K562 (cell line): ENCODE data around the gene RPP25. TPM values are rescaled to one million over a fixed set of nuclear protein-coding genes. Genes with fewer than 3 reads are reported as not detected.

Source experiments
- ATAC-seq: fragments of 200-7000 bp; cut with Tn5 transposase; 3 replicates; pipeline ENCODE4 v1.9.1; 2020; ENCODE audit warnings: moderate library complexity
- BruUV-seq: library from RNA; stranded (reverse); fragments of 400-500 nt; replicated peaks from 2 replicates; lab custom pipeline; 2021; lab: Mats Ljungman, UMichigan
- CTCF ChIA-PET: fragments of 300-600 bp; formaldehyde crosslinking; extraction: SDS; loops from one replicate; lab custom pipeline; 2021; ENCODE audit warnings: low intra/inter-chr PET ratio; lab: Yijun Ruan, JAX
- POLR2A ChIA-PET: fragments of 300-600, 350-650 bp; sonication (Branson Sonifier 250); formaldehyde crosslinking; extraction: SDS; loops from one replicate; lab custom pipeline; 2021; ENCODE audit warnings: antibody characterized with exemption, inconsistent platforms; lab: Yijun Ruan, JAX
- DNase-seq, 4 experiments: peaks; one replicate each; pipeline versions ENCODE4 v3.0.0 to v3.0.0-alpha.2; 2011 to 2018; ENCODE audit warnings: low spot score in 3 of 4, mixed read lengths in 3 of 4; ENCODE audit errors: extremely low read depth in 1 of 4
- FAIRE-seq: peaks from 2 replicates; lab custom pipeline; 2011; peaks lifted over from hg19 to GRCh38; lab: Jason Lieb, UNC
- H2AFZ ChIP-seq: 2 replicates; pipeline ENCODE4 v1.6.0; 2011; ENCODE audit warnings: low read depth, low read length, control low read depth, inconsistent platforms
- H3K27ac ChIP-seq: fragments of 200-600 bp; 3 replicates; pipeline ENCODE4 v1.8.0; 2011; ENCODE audit warnings: low read depth, mild to moderate bottlenecking, control low read depth, inconsistent platforms, low read length, moderate library complexity, mixed read lengths; ENCODE audit errors: extremely low read depth
- H3K27me3 ChIP-seq, 2 experiments: fragments of 300-600 bp in 1 of 2; 2 replicates in 1 of 2; 3 replicates in 1 of 2; pipeline versions ENCODE4 v1.6.0 to v1.8.0; 2011; ENCODE audit warnings: inconsistent platforms in 2 of 2, low read length in 2 of 2, mild to moderate bottlenecking in 1 of 2, mixed read lengths in 1 of 2, moderate library complexity in 1 of 2; ENCODE audit not compliant: control insufficient read depth in 2 of 2, insufficient read depth in 2 of 2
- H3K36me3 ChIP-seq: fragments of 300-600 bp; 3 replicates; pipeline ENCODE4 v1.8.0; 2011; ENCODE audit warnings: mild to moderate bottlenecking, low read length, inconsistent platforms; ENCODE audit not compliant: control insufficient read depth, insufficient read depth
- H3K4me1 ChIP-seq, 2 experiments: fragments of 200-600 bp in 1 of 2; replicated peaks in 1 of 2; 2 replicates in 1 of 2; 3 replicates in 1 of 2; pipeline versions ENCODE4 v1.5.1 to v1.8.0; 2011; ENCODE audit warnings: inconsistent platforms in 2 of 2, low read length in 2 of 2, mild to moderate bottlenecking in 1 of 2, mixed read lengths in 1 of 2, moderate library complexity in 1 of 2; ENCODE audit not compliant: control insufficient read depth in 2 of 2, insufficient read depth in 2 of 2
- H3K4me2 ChIP-seq: 2 replicates; pipeline ENCODE4 v1.6.1; 2011; ENCODE audit warnings: low read length, control low read depth, inconsistent platforms, mixed read lengths; ENCODE audit not compliant: insufficient read depth
- H3K4me3 ChIP-seq: fragments of 200-600 bp; sonication (generic), shearing (Covaris generic); 2 replicates; pipeline ENCODE4 v1.5.1; 2016; ENCODE audit warnings: control low read depth, inconsistent platforms
- H3K79me2 ChIP-seq: fragments of 200-600 bp; 3 replicates; pipeline ENCODE4 v1.8.0; 2011; ENCODE audit warnings: low read length, inconsistent platforms; ENCODE audit not compliant: control insufficient read depth, insufficient read depth
- H3K9ac ChIP-seq, 2 experiments: 2 replicates each; pipeline versions ENCODE4 v1.6.0 to v1.6.1; 2011; ENCODE audit warnings: low read depth in 2 of 2, low read length in 2 of 2, control low read depth in 1 of 2, inconsistent platforms in 1 of 2, mild to moderate bottlenecking in 1 of 2, mixed read lengths in 1 of 2; ENCODE audit not compliant: insufficient read depth in 1 of 2
- H3K9me1 ChIP-seq: one replicate; pipeline ENCODE4 v1.6.0; 2011; ENCODE audit warnings: inconsistent platforms, mild to moderate bottlenecking, low read length, moderate library complexity; ENCODE audit not compliant: control insufficient read depth, insufficient read depth
- H3K9me3 ChIP-seq: replicated peaks from 2 replicates; pipeline ENCODE4 v1.5.1; 2011; ENCODE audit warnings: low read depth, low read length, inconsistent platforms; ENCODE audit not compliant: control insufficient read depth, insufficient read depth
- H4K20me1 ChIP-seq: replicated peaks from 2 replicates; pipeline ENCODE4 v1.6.1; 2011; ENCODE audit warnings: low read length, inconsistent platforms, mixed read lengths; ENCODE audit not compliant: control insufficient read depth, insufficient read depth
- CHD1 ChIP-seq: fragments of 200-600 bp; sonication (generic); IDR thresholded peaks from one replicate; pipeline ENCODE4 v1.6.1; 2012; ENCODE audit warnings: mild to moderate bottlenecking, moderate library complexity, low read length, inconsistent platforms
- CTBP1 ChIP-seq: fragments of 450-650 bp; IDR thresholded peaks from 2 replicates; pipeline ENCODE4 v1.6.1; 2016; ENCODE audit warnings: borderline replicate concordance
- HEY1 ChIP-seq: fragments of 250-450 bp; sonication (Bioruptor Pico); IDR thresholded peaks from 2 replicates; pipeline ENCODE4 v1.5.0; 2020; ENCODE audit warnings: mild to moderate bottlenecking, moderate library complexity, borderline replicate concordance
- KAT2B ChIP-seq: IDR thresholded peaks from one replicate; pipeline ENCODE4 v1.6.1; 2012; ENCODE audit warnings: low read depth, mild to moderate bottlenecking, control low read depth, inconsistent platforms, low read length, moderate library complexity
- MAX ChIP-seq: sonication (generic); formaldehyde crosslinking; IDR thresholded peaks from 2 replicates; pipeline ENCODE4 v1.9.0; 2022; ENCODE audit warnings: mild to moderate bottlenecking, missing genetic modification reagents
- MXI1 ChIP-seq: IDR thresholded peaks from 2 replicates; pipeline ENCODE4 v1.6.1; 2011; ENCODE audit warnings: low read depth, mild to moderate bottlenecking, improper control_type of control experiment, low read length
- MYC ChIP-seq, 2 experiments: fragments of 250-450 bp in 1 of 2; sonication (Bioruptor Pico) in 1 of 2; IDR thresholded peaks; 2 replicates each; pipeline versions ENCODE4 v1.5.1 to v1.6.1; 2012 to 2021; ENCODE audit warnings: low read depth in 2 of 2, borderline replicate concordance in 1 of 2, improper control_type of control experiment in 1 of 2, low read length in 1 of 2, mild to moderate bottlenecking in 1 of 2, moderate library complexity in 1 of 2
- NFE2L1 ChIP-seq: fragments of 450-650 bp; IDR thresholded peaks from 2 replicates; pipeline ENCODE4 v1.6.1; 2016; ENCODE audit warnings: missing genetic modification characterization, low read depth, mild to moderate bottlenecking, missing compliant biosample characterization, moderate library complexity, borderline replicate concordance
- NR2C2 ChIP-seq, 2 experiments: fragments of 200-800 bp in 1 of 2; sonication (Bioruptor generic) in 1 of 2; sonication (generic) in 1 of 2; formaldehyde crosslinking in 1 of 2; IDR thresholded peaks; 2 replicates each; pipeline versions ENCODE4 v1.6.1 to v1.8.0; 2016 to 2022; ENCODE audit warnings: mild to moderate bottlenecking in 1 of 2, missing compliant biosample characterization in 1 of 2, missing genetic modification characterization in 1 of 2, missing genetic modification reagents in 1 of 2
- RCOR1 ChIP-seq, 2 experiments: IDR thresholded peaks; 2 replicates each; pipeline ENCODE4 v1.6.1; 2012; ENCODE audit warnings: low read depth in 2 of 2, low read length in 2 of 2, borderline replicate concordance in 1 of 2, improper control_type of control experiment in 1 of 2
- TBP ChIP-seq: optimal IDR thresholded peaks from 2 replicates; pipeline ENCODE3; 2011; ENCODE audit warnings: low read depth, low read length, improper control_type of control experiment
- ZNF79 ChIP-seq: fragments of 250-450 bp; sonication (Bioruptor Pico); IDR thresholded peaks from 2 replicates; pipeline ENCODE4 v1.4.0; 2020; ENCODE audit warnings: low read depth, mild to moderate bottlenecking, moderate library complexity
- WGBS: fragments of 100-300 bp; shearing (Covaris generic); methylation state at CpG from one replicate; pipeline ENCODE4 v1.1.6; 2016; ENCODE audit warnings: low coverage, mixed read lengths; ENCODE audit not compliant: insufficient coverage; ENCODE audit errors: missing lambda C conversion rate; 5-methylcytosine and 5-hydroxymethylcytosine counted together
- in situ Hi-C: fragments of 300-500 bp; cut with MboI; formaldehyde crosslinking; loops from 4 replicates; pipeline ENCODE4 v1.15.0; 2018; ENCODE audit warnings: inconsistent platforms, mixed read lengths
- intact Hi-C: fragments of 100-400 bp; cut with micrococcal nuclease; formaldehyde crosslinking; loops from 2 replicates; pipeline ENCODE4 v1.14.2; 2022
- polyA plus RNA-seq, 8 experiments: library from polyadenylated mRNA; depleted of rRNA in 4 of 8; stranded (reverse) in 5 of 8; unstranded in 3 of 8; fragments of >200 nt; fragmentation: Nextera tagmentation in 2 of 8; fragmentation: Illumina TruSeq in 1 of 8; extraction: Ambion mirVana in 2 of 8; extraction: Trizol in 1 of 8; gene quantifications; 2 replicates each; pipeline versions ENCODE4 v1.2.1 to v1.2.3, GENCODE V29; 2011 to 2014; ENCODE audit warnings: inconsistent platforms in 1 of 8, missing spikeins in 1 of 8
- small RNA-seq: library from RNA; depleted of rRNA; stranded (forward); fragments of <200 nt; gene quantifications from one replicate; pipeline ENCODE3, GENCODE V24; 2014
- total RNA-seq, 7 experiments: library from RNA; depleted of rRNA in 6 of 7; stranded (reverse); fragments of >200 nt in 6 of 7; fragmentation: Illumina TruSeq in 2 of 7; extraction: Trizol in 2 of 7; gene quantifications; 2 replicates each; pipeline versions ENCODE4 v1.2.1 to v1.2.3, GENCODE V29; 2011 to 2021; ENCODE audit warnings: low replicate concordance in 1 of 7

The RPP25 gene
- total and polyA plus RNA-seq, 9 of the 15 experiments (the other 6 are each of a cell fraction or from before 2014, with no cell fraction given), result 1.1 to 12.3 (median 5.6) TPM

- intact Hi-C loops (loop anchor here (2.0 to 5.0 kb wide), 2 partner anchors 45 to 81 kb away; no protein-coding TSS in a partner anchor), in situ Hi-C loops (no loop called here)
Measured at GRCh38 chr15:74906067-74906449, 50.5 kb downstream of the RPP25 start.

More at GRCh38 chr15:74906067-74906449, 50.5 kb downstream of the RPP25 start:
- under 1% methylated on average over 20 of the region's 20 CpGs for WGBS
- no peaks in the 10 kb centered on the region for H3K9me1 ChIP-seq
- FAIRE-seq, result no peak
- no peaks in the 10 kb centered on the region for H3K27me3 ChIP-seq
- no TSS peak for BruUV-seq
- peak overlapping the region; percentile 98 for H2AFZ ChIP-seq
- ChIA-PET POLR2A (interaction anchor here (0.7 to 3.8 kb wide), 24 partner anchors 9 to 720 kb away, joined by 3 to 29 read pairs (median 4); partner anchors contain the start of genes COX5A, MPI, SNUPN and ULK3), CTCF (no interaction called here)
- peak overlapping the region; percentile 95 for H3K4me3 ChIP-seq
- ATAC-seq, result peak; percentile 48
- peaks cover 23% of the 10 kb centered on the region for H3K79me2 ChIP-seq
- peaks cover 38% of the 10 kb centered on the region for H3K36me3 ChIP-seq
- H4K20me1 ChIP-seq, result no peaks in the 10 kb centered on the region
- peak overlapping the region; percentile 87 to 92 for H3K9ac ChIP-seq
- TF ChIP-seq MAX, result 0 out of 2 replicates have a peak, but pooled peaks have one; percentile 8
- TF ChIP-seq CTBP1, result peak; percentile 11; the same call in 1 of the 2 replicates
- TF ChIP-seq RCOR1 (IDR thresholded peaks at IDR 0.05; ENCODE audit: borderline replicate concordance in 1 of 2, low read depth in 2 of 2, low read length in 2 of 2), result peak in 1 of 2 experiments; percentile 41; a peak in 1 of 4 replicates
- TF ChIP-seq NFE2L1 (tag), result no peak
- TF ChIP-seq ZNF79 (CRISPR knock-in tag), result no peak
- 0 out of 2 replicates have a peak, but pooled peaks have one; percentile 5 for TF ChIP-seq MXI1
- peak; percentile 3 for TF ChIP-seq TBP
- no peak for TF ChIP-seq MYC (IDR thresholded peaks at IDR 0.05; ENCODE audit: low read depth, low read length)
- peak; percentile 77; the same call in 1 of the 2 replicates for TF ChIP-seq MYC (CRISPR knock-in tag; IDR thresholded peaks at IDR 0.05; ENCODE audit: borderline replicate concordance, low read depth)
- peak; percentile 31; the same call in 1 of the 2 replicates for TF ChIP-seq NR2C2 (CRISPR knock-in tag; IDR thresholded peaks at IDR 0.05)
- TF ChIP-seq NR2C2 (tag; IDR thresholded peaks at IDR 0.05), result no peak
- peak; percentile 85 for TF ChIP-seq CHD1
- TF ChIP-seq KAT2B, result no peak
- 0 out of 2 replicates have a peak, but pooled peaks have one; percentile 9 for TF ChIP-seq HEY1
- peak overlapping the region; percentile 89 for H3K27ac ChIP-seq
- DNase-seq, result peak in 2 of 4 experiments; percentile 21 to 47
- H3K9me3 ChIP-seq, result no peaks in the 10 kb centered on the region
- H3K4me1 ChIP-seq, result peaks cover 13 to 14% of the 10 kb centered on the region in 2 experiments; a peak in 4 of 5 replicates
- peak overlapping the region; percentile 94 for H3K4me2 ChIP-seq

Small RNA genes within 50 kb of the gene (small RNA-seq; reads per million reads assigned to genes)
- not detected for gene RF00019

Other genes starting within 250 kb of the RPP25 start
Only the 7 nearest of the 13 such genes appear.
- gene ULK3, start 113.6 kb downstream of the RPP25 start, total RNA-seq (2014; rRNA removed), result 34.9 and 35.9 TPM in 2 replicates
- 18.2 and 19.3 TPM in 2 replicates for gene ULK3, start 113.6 kb downstream of the RPP25 start, total RNA-seq (2014; rRNA removed; fragmentation: Illumina TruSeq; extraction: Trizol)
- gene ULK3, start 113.6 kb downstream of the RPP25 start, total RNA-seq (2015; rRNA removed; fragmentation: Illumina TruSeq; extraction: Trizol), result 24.9 and 25.5 TPM in 2 replicates
- gene ULK3, start 113.6 kb downstream of the RPP25 start, total RNA-seq (2021), result 36.9 and 38.3 TPM in 2 replicates
- gene ULK3, start 113.6 kb downstream of the RPP25 start, polyA plus RNA-seq (2011; rRNA removed), result 61.5 and 68.0 TPM in 2 replicates
- gene ULK3, start 113.6 kb downstream of the RPP25 start, polyA plus RNA-seq (2014; fragmentation: Illumina TruSeq; extraction: Trizol), result 43.2 and 49.7 TPM in 2 replicates
- under 1 TPM; 0.68 to 0.88 TPM for gene ULK3, start 113.6 kb downstream of the RPP25 start, polyA plus RNA-seq (2014; fragmentation: Nextera tagmentation; extraction: Ambion mirVana)
- gene ULK3, start 113.6 kb downstream of the RPP25 start, polyA plus RNA-seq (2014; rRNA removed), result 60.9 and 62.5 TPM in 2 replicates
- gene SCAMP2, start 83.4 kb downstream of the RPP25 start, total RNA-seq (2014; rRNA removed), result 15.2 and 23.5 TPM in 2 replicates
- 16.0 and 17.0 TPM in 2 replicates for gene SCAMP2, start 83.4 kb downstream of the RPP25 start, total RNA-seq (2014; rRNA removed; fragmentation: Illumina TruSeq; extraction: Trizol)
- 20.0 and 20.1 TPM in 2 replicates for gene SCAMP2, start 83.4 kb downstream of the RPP25 start, total RNA-seq (2015; rRNA removed; fragmentation: Illumina TruSeq; extraction: Trizol)
- 40.9 and 44.6 TPM in 2 replicates for gene SCAMP2, start 83.4 kb downstream of the RPP25 start, total RNA-seq (2021)
- gene SCAMP2, start 83.4 kb downstream of the RPP25 start, polyA plus RNA-seq (2011; rRNA removed), result 40.2 and 90.8 TPM in 2 replicates
- gene SCAMP2, start 83.4 kb downstream of the RPP25 start, polyA plus RNA-seq (2014; fragmentation: Illumina TruSeq; extraction: Trizol), result 53.7 and 61.1 TPM in 2 replicates
- 10 to 100 TPM in 1 of 2 experiments, 1 to 10 TPM in 1; 5.9 to 11.2 TPM for gene SCAMP2, start 83.4 kb downstream of the RPP25 start, polyA plus RNA-seq (2014; fragmentation: Nextera tagmentation; extraction: Ambion mirVana)
- gene SCAMP2, start 83.4 kb downstream of the RPP25 start, polyA plus RNA-seq (2014; rRNA removed), result 28.1 and 40.0 TPM in 2 replicates
- gene MPI, start 66.7 kb downstream of the RPP25 start, total RNA-seq (2014; rRNA removed), result 40.5 and 58.3 TPM in 2 replicates
- gene MPI, start 66.7 kb downstream of the RPP25 start, total RNA-seq (2014; rRNA removed; fragmentation: Illumina TruSeq; extraction: Trizol), result 28.1 and 34.5 TPM in 2 replicates
- 28.8 and 30.7 TPM in 2 replicates for gene MPI, start 66.7 kb downstream of the RPP25 start, total RNA-seq (2015; rRNA removed; fragmentation: Illumina TruSeq; extraction: Trizol)
- 40.3 and 42.1 TPM in 2 replicates for gene MPI, start 66.7 kb downstream of the RPP25 start, total RNA-seq (2021)
- 56.8 and 73.8 TPM in 2 replicates for gene MPI, start 66.7 kb downstream of the RPP25 start, polyA plus RNA-seq (2011; rRNA removed)
- gene MPI, start 66.7 kb downstream of the RPP25 start, polyA plus RNA-seq (2014; fragmentation: Illumina TruSeq; extraction: Trizol), result 78.7 and 105 TPM in 2 replicates
- gene MPI, start 66.7 kb downstream of the RPP25 start, polyA plus RNA-seq (2014; fragmentation: Nextera tagmentation; extraction: Ambion mirVana), result 10 to 100 TPM; 41.8 to 46.7 TPM
- gene MPI, start 66.7 kb downstream of the RPP25 start, polyA plus RNA-seq (2014; rRNA removed), result 36.3 and 41.2 TPM in 2 replicates
- gene FAM219B, start 49.9 kb downstream of the RPP25 start, total RNA-seq (2014; rRNA removed), result 26.1 and 27.6 TPM in 2 replicates
- gene FAM219B, start 49.9 kb downstream of the RPP25 start, total RNA-seq (2014; rRNA removed; fragmentation: Illumina TruSeq; extraction: Trizol), result 28.2 and 29.4 TPM in 2 replicates
- 17.5 and 19.1 TPM in 2 replicates for gene FAM219B, start 49.9 kb downstream of the RPP25 start, total RNA-seq (2015; rRNA removed; fragmentation: Illumina TruSeq; extraction: Trizol)
- 40.3 and 43.0 TPM in 2 replicates for gene FAM219B, start 49.9 kb downstream of the RPP25 start, total RNA-seq (2021)
- gene FAM219B, start 49.9 kb downstream of the RPP25 start, polyA plus RNA-seq (2011; rRNA removed), result 50.4 and 58.4 TPM in 2 replicates
- gene FAM219B, start 49.9 kb downstream of the RPP25 start, polyA plus RNA-seq (2014; fragmentation: Illumina TruSeq; extraction: Trizol), result 29.7 and 35.3 TPM in 2 replicates
- 10 to 100 TPM in 1 of 2 experiments, 1 to 10 TPM in 1; 6.8 to 10.2 TPM for gene FAM219B, start 49.9 kb downstream of the RPP25 start, polyA plus RNA-seq (2014; fragmentation: Nextera tagmentation; extraction: Ambion mirVana)
- gene FAM219B, start 49.9 kb downstream of the RPP25 start, polyA plus RNA-seq (2014; rRNA removed), result 47.9 and 50.4 TPM in 2 replicates
- gene COX5A, start 18.7 kb downstream of the RPP25 start, total RNA-seq (2014; rRNA removed), result 182 and 196 TPM in 2 replicates
- gene COX5A, start 18.7 kb downstream of the RPP25 start, total RNA-seq (2014; rRNA removed; fragmentation: Illumina TruSeq; extraction: Trizol), result 427 and 480 TPM in 2 replicates
- 371 and 389 TPM in 2 replicates for gene COX5A, start 18.7 kb downstream of the RPP25 start, total RNA-seq (2015; rRNA removed; fragmentation: Illumina TruSeq; extraction: Trizol)
- gene COX5A, start 18.7 kb downstream of the RPP25 start, total RNA-seq (2021), result 476 and 490 TPM in 2 replicates
- 245 and 357 TPM in 2 replicates for gene COX5A, start 18.7 kb downstream of the RPP25 start, polyA plus RNA-seq (2011; rRNA removed)
- gene COX5A, start 18.7 kb downstream of the RPP25 start, polyA plus RNA-seq (2014; fragmentation: Illumina TruSeq; extraction: Trizol), result 553 and 569 TPM in 2 replicates
- 100 to 1,000 TPM in 1 of 2 experiments, 10 to 100 TPM in 1; 86.8 to 116 TPM for gene COX5A, start 18.7 kb downstream of the RPP25 start, polyA plus RNA-seq (2014; fragmentation: Nextera tagmentation; extraction: Ambion mirVana)
- 419 and 568 TPM in 2 replicates for gene COX5A, start 18.7 kb downstream of the RPP25 start, polyA plus RNA-seq (2014; rRNA removed)
- not detected in 2 replicates for gene SCAMP5, start 38.8 kb upstream of the RPP25 start, total RNA-seq (2014; rRNA removed)
- gene SCAMP5, start 38.8 kb upstream of the RPP25 start, total RNA-seq (2014; rRNA removed; fragmentation: Illumina TruSeq; extraction: Trizol), result not detected in 2 replicates
- 0.08 and 0.11 TPM in 2 replicates for gene SCAMP5, start 38.8 kb upstream of the RPP25 start, total RNA-seq (2015; rRNA removed; fragmentation: Illumina TruSeq; extraction: Trizol)
- 0.27 and 0.31 TPM in 2 replicates for gene SCAMP5, start 38.8 kb upstream of the RPP25 start, total RNA-seq (2021)
- 0.24 and 0.29 TPM in 2 replicates for gene SCAMP5, start 38.8 kb upstream of the RPP25 start, polyA plus RNA-seq (2011; rRNA removed)
- gene SCAMP5, start 38.8 kb upstream of the RPP25 start, polyA plus RNA-seq (2014; fragmentation: Illumina TruSeq; extraction: Trizol), result 0.09 and 0.15 TPM in 2 replicates
- not detected for gene SCAMP5, start 38.8 kb upstream of the RPP25 start, polyA plus RNA-seq (2014; fragmentation: Nextera tagmentation; extraction: Ambion mirVana)
- gene SCAMP5, start 38.8 kb upstream of the RPP25 start, polyA plus RNA-seq (2014; rRNA removed), result not detected in 2 replicates
- 16.3 and 17.1 TPM in 2 replicates for gene PPCDC, start 66.8 kb upstream of the RPP25 start, total RNA-seq (2014; rRNA removed)
- 6.4 and 10.9 TPM in 2 replicates for gene PPCDC, start 66.8 kb upstream of the RPP25 start, total RNA-seq (2014; rRNA removed; fragmentation: Illumina TruSeq; extraction: Trizol)
- 9.7 and 13.5 TPM in 2 replicates for gene PPCDC, start 66.8 kb upstream of the RPP25 start, total RNA-seq (2015; rRNA removed; fragmentation: Illumina TruSeq; extraction: Trizol)
- 15.2 and 16.7 TPM in 2 replicates for gene PPCDC, start 66.8 kb upstream of the RPP25 start, total RNA-seq (2021)
- gene PPCDC, start 66.8 kb upstream of the RPP25 start, polyA plus RNA-seq (2011; rRNA removed), result 16.7 and 17.9 TPM in 2 replicates
- 21.7 and 24.9 TPM in 2 replicates for gene PPCDC, start 66.8 kb upstream of the RPP25 start, polyA plus RNA-seq (2014; fragmentation: Illumina TruSeq; extraction: Trizol)
- gene PPCDC, start 66.8 kb upstream of the RPP25 start, polyA plus RNA-seq (2014; fragmentation: Nextera tagmentation; extraction: Ambion mirVana), result 10 to 100 TPM; 50.0 to 53.6 TPM
- 34.8 and 41.6 TPM in 2 replicates for gene PPCDC, start 66.8 kb upstream of the RPP25 start, polyA plus RNA-seq (2014; rRNA removed)